HG02588 (cell line): ENCODE measurements around the gene LRP3.
"Not testable (repeated sequence)": the region's sequence is repeated elsewhere in the genome, so short reads cannot be mapped to it uniquely, and the experiment has no call there.

Experiments
- ATAC-seq: cut with Tn5 transposase; IDR thresholded peaks from one replicate; pipeline ENCODE4 v1.9.1; 2021; ENCODE audit warnings: mild to moderate bottlenecking, moderate library complexity; ENCODE audit not compliant: unreplicated experiment

LRP3 gene

GRCh38 chr19:33201886-33202545, 7.9 kb downstream of the LRP3 start:
- no peak for ATAC-seq

GRCh38 chr19:33202546-33203507, 8.7 kb downstream of the LRP3 start:
- no peak for ATAC-seq

GRCh38 chr19:33203529-33203928, 9.4 kb downstream of the LRP3 start:
- ATAC-seq, result no peak

GRCh38 chr19:33204136-33204973, 10.2 kb downstream of the LRP3 start:
- no peak for ATAC-seq

- ATAC-seq, result no peak
Observed at GRCh38 chr19:33205110-33205509, 11.0 kb downstream of the LRP3 start.

- ATAC-seq, result no peak
Observed at GRCh38 chr19:33205531-33206260, 11.6 kb downstream of the LRP3 start.

GRCh38 chr19:33206261-33207039, 12.3 kb downstream of the LRP3 start:
- no peak for ATAC-seq

- ATAC-seq, result no peak
Observed at GRCh38 chr19:33207040-33207620, 13.0 kb downstream of the LRP3 start.

- no peak for ATAC-seq
Observed at GRCh38 chr19:33207903-33208302, 13.8 kb downstream of the LRP3 start.

GRCh38 chr19:33208371-33208895, 14.3 kb downstream of the LRP3 start:
- ATAC-seq, result no peak

GRCh38 chr19:33208904-33209849, 15.0 kb downstream of the LRP3 start:
- no peak for ATAC-seq

GRCh38 chr19:33209850-33210230, 15.7 kb downstream of the LRP3 start:
- not testable (repeated sequence) for ATAC-seq

GRCh38 chr19:33210266-33210940, 16.3 kb downstream of the LRP3 start:
- no peak for ATAC-seq

GRCh38 chr19:33211794-33212435, 17.8 kb downstream of the LRP3 start:
- ATAC-seq, result no peak

- no peak for ATAC-seq
Observed at GRCh38 chr19:33212436-33213172, 18.5 kb downstream of the LRP3 start.

- no peak for ATAC-seq
Observed at GRCh38 chr19:33214596-33214995, 20.5 kb downstream of the LRP3 start.
